NB4 (cell line): ENCODE measurements around the gene JCAD.

Experiments used
- DNase-seq: peaks from one replicate; pipeline ENCODE4 v3.0.0; 2010; ENCODE audit warnings: low read depth
- H3K4me3 ChIP-seq: one replicate; pipeline ENCODE4 v1.5.1; 2011; ENCODE audit warnings: mild to moderate bottlenecking, low read depth, low read length, moderate library complexity
- MYC ChIP-seq: IDR thresholded peaks from 2 replicates; pipeline ENCODE4 v1.6.1; 2011; ENCODE audit warnings: low read depth, low read length
- POLR2A ChIP-seq: IDR thresholded peaks from 2 replicates; pipeline ENCODE4 v1.6.1; 2011; ENCODE audit warnings: mild to moderate bottlenecking; ENCODE audit not compliant: insufficient read length; ENCODE audit errors: extremely low read depth
- TF ChIP-seq, protein P1 (sequence below): IDR thresholded peaks from 2 replicates; pipeline ENCODE4 v1.6.1; 2011; ENCODE audit warnings: low read depth, low read length
- TF ChIP-seq, protein P2 (sequence below): IDR thresholded peaks from one replicate; pipeline ENCODE4 v1.5.1; 2012; ENCODE audit warnings: low read depth, low read length

Gene JCAD

DNA sequence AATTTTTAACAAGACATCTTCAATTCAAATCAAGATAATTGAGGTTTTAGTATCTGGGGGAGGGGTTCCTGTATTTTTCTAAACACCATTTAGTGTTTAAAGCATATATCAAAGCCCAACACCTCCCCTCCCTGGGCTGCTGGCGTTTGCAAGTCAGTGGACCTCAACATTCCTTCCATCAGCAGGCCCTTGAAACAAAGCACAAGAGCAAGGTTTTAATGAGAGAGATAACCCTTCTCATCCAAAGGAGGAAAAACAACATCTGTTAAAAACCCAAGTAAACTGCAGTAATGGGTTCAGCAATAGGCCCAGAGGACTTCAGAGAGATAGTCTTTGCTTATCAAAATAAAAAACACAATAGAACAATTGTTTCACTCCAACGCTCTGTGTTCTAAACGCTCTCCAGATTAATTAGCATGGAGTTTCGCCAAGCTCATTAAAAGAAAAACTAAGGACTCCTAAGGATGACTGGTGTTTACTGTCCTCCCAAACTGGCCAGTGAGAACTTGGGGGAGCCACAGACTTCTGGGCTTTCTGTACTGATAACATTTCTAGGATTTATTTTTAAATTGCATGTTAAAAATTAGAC, 2.5 kb downstream of the JCAD start:
- H3K4me3 ChIP-seq, result no peak overlapping the region
- DNase-seq, result no peak
- TF ChIP-seq, protein P1, sequence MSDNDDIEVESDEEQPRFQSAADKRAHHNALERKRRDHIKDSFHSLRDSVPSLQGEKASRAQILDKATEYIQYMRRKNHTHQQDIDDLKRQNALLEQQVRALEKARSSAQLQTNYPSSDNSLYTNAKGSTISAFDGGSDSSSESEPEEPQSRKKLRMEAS, result no peak
- TF ChIP-seq MYC (no peak), POLR2A (no peak)
- TF ChIP-seq, protein P2, sequence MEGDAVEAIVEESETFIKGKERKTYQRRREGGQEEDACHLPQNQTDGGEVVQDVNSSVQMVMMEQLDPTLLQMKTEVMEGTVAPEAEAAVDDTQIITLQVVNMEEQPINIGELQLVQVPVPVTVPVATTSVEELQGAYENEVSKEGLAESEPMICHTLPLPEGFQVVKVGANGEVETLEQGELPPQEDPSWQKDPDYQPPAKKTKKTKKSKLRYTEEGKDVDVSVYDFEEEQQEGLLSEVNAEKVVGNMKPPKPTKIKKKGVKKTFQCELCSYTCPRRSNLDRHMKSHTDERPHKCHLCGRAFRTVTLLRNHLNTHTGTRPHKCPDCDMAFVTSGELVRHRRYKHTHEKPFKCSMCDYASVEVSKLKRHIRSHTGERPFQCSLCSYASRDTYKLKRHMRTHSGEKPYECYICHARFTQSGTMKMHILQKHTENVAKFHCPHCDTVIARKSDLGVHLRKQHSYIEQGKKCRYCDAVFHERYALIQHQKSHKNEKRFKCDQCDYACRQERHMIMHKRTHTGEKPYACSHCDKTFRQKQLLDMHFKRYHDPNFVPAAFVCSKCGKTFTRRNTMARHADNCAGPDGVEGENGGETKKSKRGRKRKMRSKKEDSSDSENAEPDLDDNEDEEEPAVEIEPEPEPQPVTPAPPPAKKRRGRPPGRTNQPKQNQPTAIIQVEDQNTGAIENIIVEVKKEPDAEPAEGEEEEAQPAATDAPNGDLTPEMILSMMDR, result no peak

DNA sequence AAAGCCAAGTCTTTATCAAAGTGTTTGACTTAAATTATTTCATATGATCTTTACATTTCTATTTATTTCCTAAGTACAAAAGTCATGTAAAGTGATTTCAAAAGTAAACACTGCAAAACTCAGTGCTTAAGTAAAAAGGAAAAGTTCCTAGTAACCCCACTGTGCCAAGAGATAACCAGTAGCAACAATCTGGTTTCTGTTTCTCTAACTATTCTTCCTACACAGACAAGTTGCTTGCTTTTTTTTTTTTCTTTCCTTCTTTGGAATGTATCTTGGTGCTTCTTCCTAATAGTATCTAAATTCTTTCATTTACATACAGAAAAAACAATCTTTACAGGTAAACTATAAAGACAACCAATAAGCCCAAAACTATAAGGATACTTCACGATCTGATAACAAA, 3.1 kb downstream of the JCAD start:
- no peak overlapping the region for H3K4me3 ChIP-seq

DNA sequence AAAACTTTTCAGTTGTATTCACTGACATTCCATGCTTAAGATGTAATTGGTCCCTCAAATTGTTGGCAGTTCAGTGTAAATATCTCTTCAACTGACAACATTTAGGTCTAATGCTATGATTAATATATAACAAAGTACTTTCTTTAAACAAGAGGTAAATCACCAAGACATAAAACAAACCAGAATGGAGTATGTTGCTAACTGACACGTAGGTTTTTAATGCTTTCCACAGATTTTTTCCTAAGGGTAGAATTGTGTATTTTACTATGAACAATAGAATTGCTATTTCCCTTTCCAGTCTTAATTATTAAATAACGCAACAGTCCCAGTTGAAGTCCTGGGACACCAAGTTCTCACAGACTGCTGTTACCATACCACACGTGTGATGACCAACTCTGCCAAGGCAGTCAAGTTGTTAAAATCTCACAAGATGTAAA, 4.1 kb downstream of the JCAD start:
- no peak for DNase-seq
- H3K4me3 ChIP-seq, result no peak overlapping the region
- TF ChIP-seq, protein P2, result no peak

More for the DNA sequence above, 3.1 kb downstream of the JCAD start:
- no peak for TF ChIP-seq MYC
- TF ChIP-seq, protein P2, result no peak
- no peak for TF ChIP-seq POLR2A
- TF ChIP-seq, protein P1, result no peak
- no peak for DNase-seq

DNA sequence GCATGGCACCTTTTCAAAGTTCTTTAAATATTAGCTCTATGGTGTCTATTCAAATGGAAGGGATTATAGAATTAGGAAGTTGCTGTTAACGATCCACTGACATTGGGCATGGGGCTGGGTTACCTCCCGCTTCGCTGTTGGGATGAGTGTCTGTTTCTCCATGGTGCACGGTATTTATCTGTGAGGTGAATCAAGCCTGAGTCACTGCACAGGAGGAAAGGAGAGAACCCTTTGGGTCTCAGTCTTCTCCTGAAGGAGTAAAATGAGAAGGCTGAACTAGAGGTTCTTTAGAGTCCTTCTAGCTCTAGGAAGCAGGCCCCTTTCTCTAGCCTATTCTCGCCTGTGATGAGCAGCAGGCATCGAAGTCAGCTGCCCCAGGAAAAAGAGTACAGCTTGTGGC, 7.3 kb downstream of the JCAD start:
- no peak for DNase-seq
- TF ChIP-seq, protein P2, result no peak
- no peak for TF ChIP-seq MYC
- TF ChIP-seq, protein P1, result no peak
- TF ChIP-seq POLR2A, result no peak
- H3K4me3 ChIP-seq, result no peak overlapping the region

DNA sequence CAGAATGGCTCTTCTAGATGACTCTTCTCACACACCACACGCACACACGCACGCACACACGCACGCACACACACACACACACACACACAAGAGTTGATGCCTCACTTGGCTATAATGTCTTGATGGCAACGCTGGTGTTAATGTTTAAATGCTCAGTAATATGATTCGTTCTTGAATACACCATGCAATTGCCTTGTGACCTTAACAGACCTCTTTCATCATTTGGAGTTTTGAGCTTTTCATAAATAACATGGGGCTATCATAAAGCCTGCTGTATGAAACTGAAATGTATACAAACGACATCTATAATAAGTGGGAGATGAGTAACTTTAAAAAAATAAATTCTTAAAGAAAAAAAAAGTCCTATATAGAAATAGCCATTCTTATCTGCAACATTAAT, 8.2 kb downstream of the JCAD start:
- H3K4me3 ChIP-seq, result no peak overlapping the region
- no peak for DNase-seq
- TF ChIP-seq, protein P2, result no peak
- TF ChIP-seq POLR2A (no peak), MYC (no peak)
- TF ChIP-seq, protein P1, result no peak

DNA sequence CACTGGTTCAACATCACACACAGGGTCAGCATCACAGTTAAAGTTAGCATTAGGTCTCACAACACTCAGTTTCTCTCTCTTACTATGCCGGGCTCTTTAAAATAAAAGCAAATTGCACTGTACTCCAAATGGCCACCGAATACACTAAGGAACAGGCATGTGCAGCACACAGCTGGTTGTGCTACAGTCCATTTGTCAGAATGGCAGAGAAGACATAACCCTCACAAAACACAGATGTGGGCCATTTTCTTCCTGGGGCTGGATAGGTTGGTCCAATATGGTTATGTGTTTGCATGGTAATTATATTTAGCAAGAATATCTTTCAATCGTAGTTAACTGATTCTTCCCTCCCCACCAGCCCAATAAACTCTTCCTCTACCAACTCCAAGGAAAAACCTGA, 9.0 kb downstream of the JCAD start:
- TF ChIP-seq POLR2A (no peak), MYC (no peak)
- no peak for DNase-seq
- no peak overlapping the region for H3K4me3 ChIP-seq
